ENCODE results near the gene SLC35F1.

- no peak for TF ChIP-seq CTCF (IDR thresholded peaks at IDR 0.05)
- no peak for TF ChIP-seq POLR2AphosphoS5 (IDR thresholded peaks at IDR 0.05)
These were observed 309.7 kb downstream of the SLC35F1 start for GRCh38 chr6:118216751-118217150.

Measured in esophagus muscularis mucosa (tissue), 3 donors.